Fibroblast of gingiva (primary cell): ENCODE results near the gene TRIM33.

Experiments used
- DNase-seq: peaks from one replicate; pipeline ENCODE4 v3.0.0-alpha.2; 2011; ENCODE audit warnings: low read depth

The TRIM33 gene

GRCh38 chr1:114349891-114350605 is 161.0 kb downstream of the TRIM33 start:
- DNase-seq, result no peak

GRCh38 chr1:114347431-114348209 is 163.4 kb downstream of the TRIM33 start:
- no peak for DNase-seq

- DNase-seq, result peak; percentile 88
These were observed 164.4 kb downstream of the TRIM33 start for GRCh38 chr1:114346480-114347029.

- no peak for DNase-seq
These were observed 165.0 kb downstream of the TRIM33 start for GRCh38 chr1:114345930-114346479.

- no peak for DNase-seq
These were observed 166.3 kb downstream of the TRIM33 start for GRCh38 chr1:114344656-114345055.
